Measurements from ENCODE around the gene SMC4. TPM values are rescaled to one million over a fixed set of nuclear protein-coding genes. Genes with fewer than 3 reads are reported as not detected.

Gene SMC4
- total RNA-seq, 1 experiment from 2014 or later = 144 TPM

DNA sequence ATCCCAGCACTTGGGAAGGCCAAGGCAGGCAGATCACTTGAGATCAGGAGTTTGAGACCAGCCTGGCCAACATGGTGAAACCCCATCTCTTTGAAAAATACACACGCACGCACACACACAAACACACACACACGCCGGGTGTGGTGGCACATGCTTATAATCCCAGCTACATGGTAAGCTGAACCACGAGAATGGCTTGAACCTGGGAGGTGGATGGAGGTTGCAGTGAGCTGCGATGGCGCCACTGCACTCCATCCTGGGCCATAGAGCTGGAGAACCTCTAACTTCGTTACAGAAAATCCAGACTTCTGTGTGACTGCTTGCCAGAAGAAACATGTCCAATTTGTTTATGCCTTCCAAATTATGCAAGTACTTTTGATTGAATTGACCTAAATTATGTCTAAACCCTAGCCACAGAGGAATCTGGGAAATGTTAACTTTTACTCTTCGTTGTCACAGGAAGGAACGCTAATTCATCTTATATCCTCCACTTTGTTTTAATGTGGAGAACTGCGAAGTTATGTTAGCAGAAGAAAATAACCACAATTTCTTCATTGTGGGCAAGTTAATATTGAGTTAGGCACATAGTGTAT lies 28.5 kb downstream of the SMC4 start (continued):
- TF ChIP-seq, protein P1, sequence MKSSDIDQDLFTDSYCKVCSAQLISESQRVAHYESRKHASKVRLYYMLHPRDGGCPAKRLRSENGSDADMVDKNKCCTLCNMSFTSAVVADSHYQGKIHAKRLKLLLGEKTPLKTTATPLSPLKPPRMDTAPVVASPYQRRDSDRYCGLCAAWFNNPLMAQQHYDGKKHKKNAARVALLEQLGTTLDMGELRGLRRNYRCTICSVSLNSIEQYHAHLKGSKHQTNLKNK (CRISPR knock-in tag; IDR thresholded peaks at IDR 0.05) = no peak
- TF ChIP-seq ZNF317 (CRISPR knock-in tag; IDR thresholded peaks at IDR 0.05; ENCODE audit: borderline replicate concordance, low read depth) = no peak
- no peak for TF ChIP-seq KAT7 (CRISPR knock-in tag; IDR thresholded peaks at IDR 0.05; ENCODE audit: borderline replicate concordance)
- TF ChIP-seq EMX1 (CRISPR knock-in tag; IDR thresholded peaks at IDR 0.05) = no peak
- no peak for TF ChIP-seq MYBL2 (CRISPR knock-in tag; IDR thresholded peaks at IDR 0.05)

DNA sequence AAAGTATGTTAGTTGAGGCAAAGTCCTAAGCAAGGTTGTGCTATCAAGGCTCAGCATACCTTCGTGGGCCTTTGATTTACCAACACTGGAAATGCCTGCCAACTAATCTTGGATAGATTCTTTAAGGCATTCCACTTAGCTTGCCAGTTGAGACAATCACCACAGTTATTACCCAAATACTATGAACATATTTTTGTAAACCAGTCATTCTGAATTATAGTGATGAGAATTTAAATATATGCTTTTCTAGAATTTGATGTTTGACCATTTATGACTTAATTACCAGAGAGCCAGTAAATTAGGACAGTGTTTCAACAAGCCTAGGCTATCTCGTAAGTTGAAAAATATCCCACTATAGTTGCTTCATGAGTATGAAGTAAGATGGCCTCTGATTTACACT lies 34.6 kb downstream of the SMC4 start:
- Mint-ChIP-seq H3K4me1 (peaks cover 8% of the 10 kb centered on the region; the same call in 1 of the 2 replicates), H3K9me3 (no peaks in the 10 kb centered on the region), H3K36me3 (peaks cover 67% of the 10 kb centered on the region), H3K27ac (no peak overlapping the region), H3K4me3 (no peak overlapping the region), H3K27me3 (ENCODE audit: low read depth) (no peaks in the 10 kb centered on the region)
- DNase-seq (ENCODE audit: low spot score) (no peak), ATAC-seq (no peak)
- CTCF ChIA-PET = no interaction called here
- no peak for TF ChIP-seq GRHL2 (CRISPR knock-in tag; IDR thresholded peaks at IDR 0.05; ENCODE audit: insufficient replicate concordance, severe bottlenecking)
- no peak for TF ChIP-seq NR3C1 (CRISPR knock-in tag; conservative IDR thresholded peaks at IDR 0.05; ENCODE audit: low read depth)
- TF ChIP-seq, protein P2, sequence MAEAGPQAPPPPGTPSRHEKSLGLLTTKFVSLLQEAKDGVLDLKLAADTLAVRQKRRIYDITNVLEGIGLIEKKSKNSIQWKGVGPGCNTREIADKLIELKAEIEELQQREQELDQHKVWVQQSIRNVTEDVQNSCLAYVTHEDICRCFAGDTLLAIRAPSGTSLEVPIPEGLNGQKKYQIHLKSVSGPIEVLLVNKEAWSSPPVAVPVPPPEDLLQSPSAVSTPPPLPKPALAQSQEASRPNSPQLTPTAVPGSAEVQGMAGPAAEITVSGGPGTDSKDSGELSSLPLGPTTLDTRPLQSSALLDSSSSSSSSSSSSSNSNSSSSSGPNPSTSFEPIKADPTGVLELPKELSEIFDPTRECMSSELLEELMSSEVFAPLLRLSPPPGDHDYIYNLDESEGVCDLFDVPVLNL (CRISPR knock-in tag; IDR thresholded peaks at IDR 0.05; ENCODE audit: borderline replicate concordance, low read depth) = no peak
- TF ChIP-seq HMGA2 (CRISPR knock-in tag; IDR thresholded peaks at IDR 0.05) = no peak
- TF ChIP-seq SMAD3 (CRISPR knock-in tag; IDR thresholded peaks at IDR 0.05; ENCODE audit: borderline replicate concordance) = no peak
- TF ChIP-seq TEAD1 (CRISPR knock-in tag; IDR thresholded peaks at IDR 0.05) = no peak
- TF ChIP-seq ZNF423 (CRISPR knock-in tag; IDR thresholded peaks at IDR 0.05) = no peak
- TF ChIP-seq, protein P3, sequence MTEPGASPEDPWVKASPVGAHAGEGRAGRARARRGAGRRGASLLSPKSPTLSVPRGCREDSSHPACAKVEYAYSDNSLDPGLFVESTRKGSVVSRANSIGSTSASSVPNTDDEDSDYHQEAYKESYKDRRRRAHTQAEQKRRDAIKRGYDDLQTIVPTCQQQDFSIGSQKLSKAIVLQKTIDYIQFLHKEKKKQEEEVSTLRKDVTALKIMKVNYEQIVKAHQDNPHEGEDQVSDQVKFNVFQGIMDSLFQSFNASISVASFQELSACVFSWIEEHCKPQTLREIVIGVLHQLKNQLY (CRISPR knock-in tag; IDR thresholded peaks at IDR 0.05) = no peak
- TF ChIP-seq, protein P4, sequence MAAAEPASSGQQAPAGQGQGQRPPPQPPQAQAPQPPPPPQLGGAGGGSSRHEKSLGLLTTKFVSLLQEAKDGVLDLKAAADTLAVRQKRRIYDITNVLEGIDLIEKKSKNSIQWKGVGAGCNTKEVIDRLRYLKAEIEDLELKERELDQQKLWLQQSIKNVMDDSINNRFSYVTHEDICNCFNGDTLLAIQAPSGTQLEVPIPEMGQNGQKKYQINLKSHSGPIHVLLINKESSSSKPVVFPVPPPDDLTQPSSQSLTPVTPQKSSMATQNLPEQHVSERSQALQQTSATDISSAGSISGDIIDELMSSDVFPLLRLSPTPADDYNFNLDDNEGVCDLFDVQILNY (CRISPR knock-in tag; IDR thresholded peaks at IDR 0.05) = no peak
- TF ChIP-seq ZNF232 (CRISPR knock-in tag; IDR thresholded peaks at IDR 0.05) = no peak
- POLR2A ChIA-PET = interaction anchor here (3.6 kb wide), 1 partner anchor 15 kb away, joined by 12 read pairs; the partner anchor contains the start of gene TRIM59

DNA sequence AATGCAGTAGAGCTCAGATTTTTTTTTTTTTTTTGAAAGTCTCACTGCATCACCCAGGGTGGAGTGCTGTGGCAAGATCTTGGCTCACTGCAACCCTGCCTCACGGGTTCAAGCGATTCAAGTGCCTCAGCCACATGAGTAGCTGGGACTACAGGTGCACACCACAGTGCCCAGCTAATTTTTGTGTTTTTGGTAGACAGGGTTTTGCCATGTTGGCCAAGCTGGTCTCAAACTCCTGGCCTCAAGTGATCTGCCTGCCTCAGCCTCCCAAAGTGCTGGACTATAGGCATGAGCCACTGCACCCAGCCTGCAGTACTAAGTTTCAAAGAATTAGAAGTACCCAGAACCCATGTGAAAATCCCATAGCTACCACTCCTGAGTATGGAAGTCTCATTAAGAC lies 35.6 kb downstream of the SMC4 start:
- POLR2A ChIA-PET = interaction anchor here (3.6 kb wide), 1 partner anchor 14 kb away, joined by 12 read pairs; the partner anchor contains the start of gene TRIM59
- Mint-ChIP-seq H3K9me3 (no peaks in the 10 kb centered on the region), H3K4me3 (no peak overlapping the region), H3K27ac (no peak overlapping the region; the same call in 1 of the 2 replicates), H3K4me1 (peaks cover 13% of the 10 kb centered on the region), H3K27me3 (ENCODE audit: low read depth) (no peaks in the 10 kb centered on the region), H3K36me3 (peaks cover 70% of the 10 kb centered on the region)
- no peak for ATAC-seq
- CTCF ChIA-PET = interaction anchor here (1.6 to 1.9 kb wide), 2 partner anchors 14 to 20 kb away, joined by 5 read pairs; partner anchors contain the start of gene TRIM59
- DNase-seq (ENCODE audit: low spot score) = no peak
- TF ChIP-seq ZNF263 (CRISPR knock-in tag; IDR thresholded peaks at IDR 0.05; ENCODE audit: low read depth) = no peak
- TF ChIP-seq PRRX2 (CRISPR knock-in tag; IDR thresholded peaks at IDR 0.05) = 0 out of 2 replicates have a peak, but pooled peaks have one; percentile 19
- TF ChIP-seq ZNF232 (CRISPR knock-in tag; IDR thresholded peaks at IDR 0.05) = no peak
- TF ChIP-seq NFATC4 (CRISPR knock-in tag; IDR thresholded peaks at IDR 0.05) = peak; percentile 44; the same call in 1 of the 2 replicates
- TF ChIP-seq SP1 (CRISPR knock-in tag; conservative IDR thresholded peaks at IDR 0.05) = no peak
- TF ChIP-seq, protein P5, sequence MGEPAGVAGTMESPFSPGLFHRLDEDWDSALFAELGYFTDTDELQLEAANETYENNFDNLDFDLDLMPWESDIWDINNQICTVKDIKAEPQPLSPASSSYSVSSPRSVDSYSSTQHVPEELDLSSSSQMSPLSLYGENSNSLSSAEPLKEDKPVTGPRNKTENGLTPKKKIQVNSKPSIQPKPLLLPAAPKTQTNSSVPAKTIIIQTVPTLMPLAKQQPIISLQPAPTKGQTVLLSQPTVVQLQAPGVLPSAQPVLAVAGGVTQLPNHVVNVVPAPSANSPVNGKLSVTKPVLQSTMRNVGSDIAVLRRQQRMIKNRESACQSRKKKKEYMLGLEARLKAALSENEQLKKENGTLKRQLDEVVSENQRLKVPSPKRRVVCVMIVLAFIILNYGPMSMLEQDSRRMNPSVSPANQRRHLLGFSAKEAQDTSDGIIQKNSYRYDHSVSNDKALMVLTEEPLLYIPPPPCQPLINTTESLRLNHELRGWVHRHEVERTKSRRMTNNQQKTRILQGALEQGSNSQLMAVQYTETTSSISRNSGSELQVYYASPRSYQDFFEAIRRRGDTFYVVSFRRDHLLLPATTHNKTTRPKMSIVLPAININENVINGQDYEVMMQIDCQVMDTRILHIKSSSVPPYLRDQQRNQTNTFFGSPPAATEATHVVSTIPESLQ (CRISPR knock-in tag; IDR thresholded peaks at IDR 0.05) = no peak
- TF ChIP-seq, protein P6, sequence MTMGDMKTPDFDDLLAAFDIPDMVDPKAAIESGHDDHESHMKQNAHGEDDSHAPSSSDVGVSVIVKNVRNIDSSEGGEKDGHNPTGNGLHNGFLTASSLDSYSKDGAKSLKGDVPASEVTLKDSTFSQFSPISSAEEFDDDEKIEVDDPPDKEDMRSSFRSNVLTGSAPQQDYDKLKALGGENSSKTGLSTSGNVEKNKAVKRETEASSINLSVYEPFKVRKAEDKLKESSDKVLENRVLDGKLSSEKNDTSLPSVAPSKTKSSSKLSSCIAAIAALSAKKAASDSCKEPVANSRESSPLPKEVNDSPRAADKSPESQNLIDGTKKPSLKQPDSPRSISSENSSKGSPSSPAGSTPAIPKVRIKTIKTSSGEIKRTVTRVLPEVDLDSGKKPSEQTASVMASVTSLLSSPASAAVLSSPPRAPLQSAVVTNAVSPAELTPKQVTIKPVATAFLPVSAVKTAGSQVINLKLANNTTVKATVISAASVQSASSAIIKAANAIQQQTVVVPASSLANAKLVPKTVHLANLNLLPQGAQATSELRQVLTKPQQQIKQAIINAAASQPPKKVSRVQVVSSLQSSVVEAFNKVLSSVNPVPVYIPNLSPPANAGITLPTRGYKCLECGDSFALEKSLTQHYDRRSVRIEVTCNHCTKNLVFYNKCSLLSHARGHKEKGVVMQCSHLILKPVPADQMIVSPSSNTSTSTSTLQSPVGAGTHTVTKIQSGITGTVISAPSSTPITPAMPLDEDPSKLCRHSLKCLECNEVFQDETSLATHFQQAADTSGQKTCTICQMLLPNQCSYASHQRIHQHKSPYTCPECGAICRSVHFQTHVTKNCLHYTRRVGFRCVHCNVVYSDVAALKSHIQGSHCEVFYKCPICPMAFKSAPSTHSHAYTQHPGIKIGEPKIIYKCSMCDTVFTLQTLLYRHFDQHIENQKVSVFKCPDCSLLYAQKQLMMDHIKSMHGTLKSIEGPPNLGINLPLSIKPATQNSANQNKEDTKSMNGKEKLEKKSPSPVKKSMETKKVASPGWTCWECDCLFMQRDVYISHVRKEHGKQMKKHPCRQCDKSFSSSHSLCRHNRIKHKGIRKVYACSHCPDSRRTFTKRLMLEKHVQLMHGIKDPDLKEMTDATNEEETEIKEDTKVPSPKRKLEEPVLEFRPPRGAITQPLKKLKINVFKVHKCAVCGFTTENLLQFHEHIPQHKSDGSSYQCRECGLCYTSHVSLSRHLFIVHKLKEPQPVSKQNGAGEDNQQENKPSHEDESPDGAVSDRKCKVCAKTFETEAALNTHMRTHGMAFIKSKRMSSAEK (CRISPR knock-in tag; IDR thresholded peaks at IDR 0.05; ENCODE audit: borderline replicate concordance) = 0 out of 2 replicates have a peak, but pooled peaks have one; percentile 14
